ENCODE results near the gene CDC42EP1.
"Not testable (repeated sequence)": the region's sequence is repeated elsewhere in the genome, so short reads cannot be mapped to it uniquely, and the experiment has no call there.

Gene CDC42EP1

GRCh38 chr22:37533995-37534394 lies 26.3 kb upstream of the CDC42EP1 start:
- peak; percentile 63 to 67 for DNase-seq (ENCODE audit: low read depth in 2 of 2)

DNA sequence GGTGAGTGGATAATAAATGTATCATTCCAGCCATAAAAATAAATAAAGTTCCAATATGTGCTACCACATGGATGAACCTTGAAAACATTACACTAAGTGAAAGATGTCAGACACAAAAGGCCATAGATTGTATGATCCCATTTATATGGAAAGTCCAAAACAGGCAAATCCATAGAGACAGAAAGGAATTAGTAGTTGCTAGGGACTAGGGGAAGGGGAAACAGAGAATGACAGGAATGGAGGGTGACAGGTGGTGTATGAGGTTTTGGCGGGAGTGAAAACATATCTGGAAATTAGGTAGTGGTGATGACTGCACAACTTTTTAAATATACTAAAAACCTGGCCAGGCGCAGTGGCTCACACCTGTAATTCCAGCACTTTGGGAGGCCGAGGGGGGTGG lies 25.8 kb upstream of the CDC42EP1 start:
- DNase-seq (ENCODE audit: low read depth in 2 of 2) = no peak

- DNase-seq (ENCODE audit: low read depth in 2 of 2) = no peak
These were observed 25.1 kb upstream of the CDC42EP1 start for GRCh38 chr22:37535159-37535558.

DNA sequence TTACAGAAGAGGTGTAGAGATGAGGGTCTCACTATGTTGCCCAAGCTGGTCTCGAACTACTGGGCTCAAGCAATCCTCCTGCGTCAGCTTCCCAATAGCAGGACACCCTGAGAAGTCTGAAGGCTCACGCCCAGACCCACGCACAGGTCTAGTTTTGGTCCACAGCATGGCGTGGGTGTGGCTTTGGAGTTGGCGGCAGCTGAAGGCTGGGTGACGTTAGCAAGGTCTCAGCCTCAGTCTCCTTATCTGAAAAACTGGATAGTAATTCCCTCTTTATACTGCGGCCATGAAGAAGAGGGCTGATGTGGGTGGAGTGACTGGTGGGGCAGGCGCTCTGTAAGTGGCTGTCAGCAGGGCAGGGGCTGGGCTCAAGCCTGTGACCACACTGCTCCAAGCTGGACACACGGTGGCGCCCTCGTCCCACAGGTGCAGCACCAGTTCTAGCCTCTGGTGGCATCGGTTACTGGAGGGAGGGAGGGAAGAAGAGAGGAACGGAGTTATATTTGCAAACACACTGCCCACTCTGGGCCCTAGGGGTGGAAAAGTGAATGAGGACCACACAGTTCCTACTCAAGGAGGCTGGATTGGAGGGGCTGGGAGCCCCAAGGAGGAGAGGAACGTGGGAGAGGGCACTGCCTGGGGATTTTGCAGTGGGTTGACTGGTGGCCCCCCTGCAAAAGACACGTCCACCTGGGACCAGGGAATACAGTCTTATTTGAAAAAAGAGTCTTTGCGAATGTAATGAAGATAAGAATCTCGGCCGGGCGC lies 21.5 kb upstream of the CDC42EP1 start:
- peak; percentile 77 for DNase-seq (ENCODE audit: low read depth in 2 of 2)

GRCh38 chr22:37539790-37540189 lies 20.5 kb upstream of the CDC42EP1 start:
- not testable (repeated sequence) for DNase-seq (ENCODE audit: low read depth in 2 of 2)

- not testable (repeated sequence) for DNase-seq (ENCODE audit: low read depth in 2 of 2)
These were observed 17.9 kb upstream of the CDC42EP1 start for GRCh38 chr22:37542416-37542815.

GRCh38 chr22:37542959-37543358 lies 17.3 kb upstream of the CDC42EP1 start:
- DNase-seq (ENCODE audit: low read depth in 2 of 2) = no peak

DNA sequence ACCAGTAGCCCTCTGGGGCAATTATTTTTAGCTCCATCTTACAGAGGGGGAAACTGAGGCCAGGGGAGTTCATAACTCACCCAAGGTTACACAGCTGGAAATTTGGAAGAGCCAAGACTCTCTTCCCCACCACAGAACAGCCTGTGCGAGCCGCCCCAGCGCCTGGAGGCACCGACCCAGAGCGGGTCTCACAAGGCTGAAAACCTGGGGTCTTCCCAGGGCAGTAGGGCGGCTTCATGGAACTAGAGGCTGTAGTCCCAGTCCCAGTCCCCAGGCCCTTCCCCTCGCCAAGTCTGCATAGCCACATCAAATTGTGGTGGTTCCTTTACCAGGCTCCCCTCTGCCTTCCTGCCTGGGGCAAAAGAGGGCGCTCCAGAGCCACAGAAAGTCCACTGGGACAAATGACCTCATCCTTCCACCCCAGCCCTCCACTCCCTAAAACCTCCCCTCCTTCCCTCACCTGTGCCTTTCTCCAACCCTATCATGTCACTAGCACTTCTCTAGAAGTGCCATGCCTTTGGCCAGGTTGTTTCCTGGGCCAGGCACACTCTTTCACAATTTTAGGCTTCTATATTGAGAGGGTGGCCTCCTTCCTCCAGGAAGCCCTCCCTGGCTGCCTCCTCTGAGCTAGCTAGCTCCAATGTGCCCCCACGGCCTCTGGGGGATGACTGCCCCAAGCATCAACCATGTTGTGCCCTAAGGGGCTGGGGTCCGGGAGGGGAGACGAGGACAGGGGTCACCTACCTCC lies 15.2 kb upstream of the CDC42EP1 start:
- peak in 1 of 2 experiments; percentile 34 for DNase-seq (ENCODE audit: low read depth in 2 of 2)

- peak; percentile 90 for DNase-seq (ENCODE audit: low read depth in 2 of 2)
These were observed 14.4 kb upstream of the CDC42EP1 start for GRCh38 chr22:37545703-37546436.

- no peak for DNase-seq (ENCODE audit: low read depth in 2 of 2)
These were observed 13.6 kb upstream of the CDC42EP1 start for GRCh38 chr22:37546437-37547250.

DNA sequence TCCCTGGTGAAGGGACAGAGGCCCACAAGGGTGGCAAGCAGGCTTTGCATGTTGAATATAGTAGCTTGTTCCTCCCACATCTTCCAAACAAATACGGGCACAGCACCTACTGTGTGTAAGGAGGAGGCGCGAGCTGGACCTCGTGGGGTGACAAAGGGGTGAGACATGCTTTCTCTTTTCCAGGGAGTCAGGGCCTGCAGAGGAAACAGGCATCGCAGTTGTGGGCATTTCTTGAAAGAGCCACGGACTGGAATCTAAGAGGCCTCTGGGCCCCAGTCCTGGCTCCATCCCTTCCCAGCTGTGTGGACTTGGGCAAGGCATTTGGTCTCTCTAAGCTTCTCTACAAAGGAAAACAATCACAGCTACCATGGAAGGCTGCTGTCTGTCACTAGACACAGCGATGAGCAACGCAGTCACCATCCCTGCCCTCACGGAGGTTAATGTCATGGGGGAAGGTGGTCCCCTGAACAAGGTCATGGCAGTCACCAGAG lies 13.0 kb upstream of the CDC42EP1 start:
- no peak for DNase-seq (ENCODE audit: low read depth in 2 of 2)

DNA sequence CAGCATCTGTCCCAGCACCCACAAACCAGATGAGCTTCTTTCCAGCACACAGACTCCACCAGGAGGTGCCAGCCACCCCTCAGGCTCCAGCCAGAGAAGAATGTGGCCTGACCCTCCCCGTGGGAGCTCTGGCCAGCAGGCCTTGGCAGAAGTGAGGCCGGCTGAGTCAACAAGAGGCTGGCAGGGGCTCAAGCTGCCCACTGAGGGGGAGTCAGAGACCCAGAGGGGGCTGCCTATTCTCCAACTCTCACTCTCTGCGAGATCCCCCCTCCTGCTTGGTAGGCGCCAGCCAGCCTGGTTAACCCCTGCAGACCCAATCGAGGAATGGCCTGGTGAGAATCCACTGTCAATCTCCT lies 10.6 kb upstream of the CDC42EP1 start:
- DNase-seq (ENCODE audit: low read depth in 2 of 2) = no peak

GRCh38 chr22:37550921-37551320 lies 9.4 kb upstream of the CDC42EP1 start:
- DNase-seq (ENCODE audit: low read depth in 2 of 2) = not testable (repeated sequence)

DNA sequence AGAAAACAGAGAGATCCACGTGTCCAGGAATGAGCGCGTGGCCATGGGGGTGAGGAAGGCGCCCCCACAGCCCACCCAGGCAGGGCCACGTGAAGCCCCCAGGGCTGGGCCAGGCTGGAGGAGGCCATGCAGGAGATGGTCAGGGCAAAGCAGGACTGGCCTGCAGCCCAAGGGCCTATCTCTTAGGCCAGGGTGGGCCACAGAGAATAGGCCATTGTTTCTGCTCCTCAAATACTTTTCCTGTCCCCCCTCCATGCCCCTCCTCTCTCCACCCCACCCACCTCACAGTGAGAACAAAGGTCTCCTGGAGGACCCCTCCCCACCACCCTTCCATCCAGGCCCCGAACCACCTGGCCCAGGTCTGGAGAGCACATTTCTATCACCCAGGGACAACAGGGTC lies 8.3 kb upstream of the CDC42EP1 start:
- no peak for DNase-seq (ENCODE audit: low read depth in 2 of 2)

- DNase-seq (ENCODE audit: low read depth in 2 of 2) = peak; percentile 54 to 55
These were observed 7.6 kb upstream of the CDC42EP1 start for GRCh38 chr22:37552524-37553163.

DNA sequence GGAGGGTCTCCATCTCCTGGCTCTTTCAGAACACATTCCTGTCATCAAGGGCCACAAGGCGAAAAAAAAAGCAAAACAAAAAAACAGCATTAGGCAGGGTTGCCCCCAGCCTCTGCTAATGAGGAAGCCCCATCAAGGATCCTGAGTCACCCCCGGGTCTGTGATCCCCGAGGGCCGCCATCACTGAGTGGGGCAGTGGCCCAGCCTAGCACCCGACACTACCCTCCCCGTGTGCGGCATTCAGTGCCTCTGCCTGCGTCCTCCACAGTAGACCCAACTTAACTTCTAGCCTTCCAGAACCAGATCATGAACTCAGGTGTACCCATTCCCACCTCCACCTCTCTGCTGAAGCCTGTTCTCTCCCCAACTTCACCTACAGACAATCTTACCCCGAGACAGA lies 6.6 kb upstream of the CDC42EP1 start:
- DNase-seq (ENCODE audit: low read depth in 2 of 2) = no peak

DNA sequence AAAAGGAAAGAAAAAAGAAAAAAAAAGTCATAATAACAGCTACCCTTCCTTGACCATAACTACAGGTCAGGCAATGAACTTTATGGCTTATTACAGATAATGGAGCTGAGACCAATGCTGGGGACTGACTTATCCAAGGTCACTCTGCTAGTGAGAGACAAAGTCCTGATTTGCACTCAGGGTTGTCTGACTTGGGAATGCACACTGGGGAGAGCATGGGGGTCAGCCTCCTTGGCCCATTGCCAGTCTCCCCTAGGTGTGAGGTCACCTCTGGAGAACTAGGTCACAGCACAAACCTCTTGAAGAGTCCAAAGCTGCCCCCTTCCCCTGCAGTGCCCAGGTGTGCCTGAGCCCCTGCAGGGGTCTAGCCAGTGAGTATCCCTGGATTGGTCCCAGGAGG lies 5.3 kb upstream of the CDC42EP1 start:
- no peak for DNase-seq (ENCODE audit: low read depth in 2 of 2)

DNA sequence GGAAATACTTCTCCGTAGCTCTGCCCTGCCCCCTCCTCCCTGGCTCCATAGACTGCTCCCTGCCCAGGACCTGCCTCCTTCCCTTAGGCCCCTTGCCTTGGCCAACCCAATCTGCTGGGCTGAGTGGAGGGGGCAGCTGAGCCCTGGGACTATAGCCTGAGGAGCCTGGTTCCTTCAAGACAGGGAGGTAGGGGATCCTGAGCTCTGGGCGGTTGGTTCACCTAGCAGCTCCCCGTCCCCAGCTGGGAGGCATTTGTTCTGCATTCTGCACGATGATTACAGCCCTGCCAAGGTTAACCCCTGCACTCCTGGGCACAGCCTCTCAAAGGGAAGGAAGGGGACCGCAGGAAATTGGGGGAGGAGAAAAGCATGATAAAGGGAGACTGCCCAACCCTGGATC lies 3.6 kb upstream of the CDC42EP1 start:
- no peak for DNase-seq (ENCODE audit: low read depth in 2 of 2)

- no peak for DNase-seq (ENCODE audit: low read depth in 2 of 2)
These were observed 2.8 kb upstream of the CDC42EP1 start for GRCh38 chr22:37557321-37558001.

GRCh38 chr22:37558815-37559214 lies 1.5 kb upstream of the CDC42EP1 start:
- DNase-seq (ENCODE audit: low read depth in 2 of 2) = no peak

DNA sequence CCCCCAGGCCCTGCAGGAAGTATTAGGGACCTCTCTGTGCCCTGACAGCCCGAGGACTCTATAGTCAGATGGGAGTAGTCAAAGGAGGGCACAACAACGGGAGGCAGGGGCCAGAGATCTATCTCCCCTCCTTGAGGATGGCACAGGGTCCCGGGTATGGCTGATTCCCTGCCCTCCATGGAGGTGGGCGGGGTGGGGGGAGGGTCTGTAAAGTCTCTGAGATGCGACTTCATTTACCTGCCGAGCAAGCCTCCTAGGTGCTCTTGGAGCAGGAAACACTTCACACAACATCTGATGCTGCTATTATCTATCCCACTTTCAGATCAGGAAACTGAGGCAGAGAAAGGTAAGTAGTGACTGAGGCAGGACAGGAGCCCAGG lies 769 bp upstream of the CDC42EP1 start:
- DNase-seq (ENCODE audit: low read depth in 2 of 2) = no peak
